GM12878 (cell line): ENCODE data around the gene TIGD1.

Experiments used
- BRCA1 ChIP-seq: IDR thresholded peaks from 2 replicates; pipeline ENCODE4 v1.6.1; 2011; ENCODE audit warnings: low read depth, low read length, improper control_type of control experiment
- CTCF ChIP-seq, 3 experiments: IDR thresholded peaks in 2 of 3; conservative IDR thresholded peaks in 1 of 3; 2 replicates each; pipeline ENCODE4 v1.5.1; 2011; ENCODE audit warnings: low read depth in 3 of 3, low read length in 3 of 3, mild to moderate bottlenecking in 3 of 3, control low read depth in 2 of 3, moderate library complexity in 2 of 3, inconsistent platforms in 1 of 3, mixed read lengths in 1 of 3; ENCODE audit not compliant: control insufficient read depth in 2 of 3, insufficient read depth in 1 of 3; ENCODE audit errors: extremely low read depth in 1 of 3
- FOXK2 ChIP-seq: fragments of 450-650 bp; IDR thresholded peaks from 2 replicates; pipeline ENCODE4 v1.6.1; 2017; ENCODE audit warnings: mild to moderate bottlenecking, moderate library complexity
- KDM1A ChIP-seq: fragments of 200-600 bp; sonication (generic); IDR thresholded peaks from 2 replicates; pipeline ENCODE4 v1.6.1; 2016; ENCODE audit warnings: borderline replicate concordance
- YY1 ChIP-seq: IDR thresholded peaks from 2 replicates; pipeline ENCODE4 v1.6.1; 2011; ENCODE audit warnings: low read depth, mild to moderate bottlenecking, low read length

- TF ChIP-seq CTCF (IDR thresholded peaks at IDR 0.05 in 2 of 3, conservative IDR thresholded peaks at IDR 0.05 in 1 of 3; ENCODE audit: control insufficient read depth in 2 of 3, extremely low read depth in 1 of 3, insufficient read depth in 1 of 3, low read depth in 3 of 3, low read length in 3 of 3) (peak; percentile 22 to 43 (median 38); a peak in 4 of 6 replicates), YY1 (no peak), FOXK2 (no peak), KDM1A (no peak), BRCA1 (no peak)
These were observed 13.3 kb downstream of the TIGD1 start for GRCh38 chr2:232537079-232537478.
